GM19455 (cell line): ENCODE data around the gene LBX1.

Experiments used
- ATAC-seq: cut with Tn5 transposase; IDR thresholded peaks from one replicate; pipeline ENCODE4 v1.9.1; 2021; ENCODE audit not compliant: unreplicated experiment

The LBX1 gene

GRCh38 chr10:101229266-101230182 lies at the start of gene LBX1:
TSS of gene LBX1 (minus strand) at chr10:101229463. CDS start at chr10:101228815, 648 bp downstream.
- ATAC-seq = no peak

DNA sequence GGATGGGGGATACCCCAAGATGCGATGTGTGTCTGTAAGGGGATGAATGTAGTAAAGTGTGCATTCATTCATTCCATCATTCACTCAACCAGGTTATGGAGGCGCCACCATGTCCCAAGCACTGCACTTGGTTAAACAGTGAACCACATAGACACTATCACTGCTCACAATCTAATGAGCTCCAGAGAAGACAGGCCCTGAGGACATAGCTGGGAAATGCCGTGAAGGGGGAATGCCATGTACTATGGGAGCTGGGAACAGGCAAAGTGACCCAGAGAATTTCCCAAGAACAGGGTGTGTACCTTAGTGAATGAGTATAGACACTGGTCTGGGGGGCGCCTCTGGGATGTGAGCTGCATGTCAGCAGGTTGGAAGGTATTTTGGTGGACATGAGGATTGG lies 44.5 kb upstream of the LBX1 start:
- no peak for ATAC-seq

DNA sequence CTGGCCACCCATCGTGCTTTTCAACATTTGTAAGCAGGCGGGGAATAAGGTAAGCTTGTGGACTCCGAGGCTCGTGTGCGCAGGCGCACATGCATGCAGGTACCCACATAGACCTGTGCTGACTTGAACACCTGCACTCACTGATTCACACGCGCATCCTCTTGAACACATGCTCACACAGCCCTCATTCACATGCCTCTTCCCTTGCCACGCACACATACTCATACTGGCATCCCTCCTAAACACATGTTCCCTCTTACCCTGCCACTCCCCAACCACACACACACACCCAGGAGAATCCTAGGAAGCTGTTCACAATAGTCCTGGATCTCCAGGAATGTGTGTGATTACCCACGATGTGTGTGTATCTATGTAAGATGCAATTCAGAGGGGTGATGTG lies 44.1 kb upstream of the LBX1 start:
- ATAC-seq = no peak

GRCh38 chr10:101272229-101272868 lies 43.1 kb upstream of the LBX1 start:
- no peak for ATAC-seq

GRCh38 chr10:101270763-101271162 lies 41.5 kb upstream of the LBX1 start:
- no peak for ATAC-seq

DNA sequence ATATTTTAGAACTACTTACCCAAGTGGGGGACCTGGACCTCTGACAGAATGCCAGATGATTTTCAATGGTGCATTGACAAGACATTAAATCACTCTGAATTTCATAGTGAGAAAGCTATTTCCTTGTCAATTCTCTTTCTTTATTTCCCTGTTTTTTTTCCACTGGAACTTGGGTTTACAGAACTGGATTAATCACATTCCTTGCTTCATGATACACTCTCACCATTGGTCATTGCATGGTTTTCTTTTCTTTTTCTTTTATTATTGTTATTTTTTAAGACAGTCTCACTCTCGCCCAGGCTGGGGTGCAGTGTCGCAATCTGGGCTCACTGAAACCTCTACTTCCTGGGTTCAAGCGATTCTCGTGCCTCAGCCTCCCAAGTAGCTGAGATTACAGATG lies 38.5 kb upstream of the LBX1 start:
- no peak for ATAC-seq

- ATAC-seq = no peak
These were observed 38.0 kb upstream of the LBX1 start for GRCh38 chr10:101267290-101267680.

DNA sequence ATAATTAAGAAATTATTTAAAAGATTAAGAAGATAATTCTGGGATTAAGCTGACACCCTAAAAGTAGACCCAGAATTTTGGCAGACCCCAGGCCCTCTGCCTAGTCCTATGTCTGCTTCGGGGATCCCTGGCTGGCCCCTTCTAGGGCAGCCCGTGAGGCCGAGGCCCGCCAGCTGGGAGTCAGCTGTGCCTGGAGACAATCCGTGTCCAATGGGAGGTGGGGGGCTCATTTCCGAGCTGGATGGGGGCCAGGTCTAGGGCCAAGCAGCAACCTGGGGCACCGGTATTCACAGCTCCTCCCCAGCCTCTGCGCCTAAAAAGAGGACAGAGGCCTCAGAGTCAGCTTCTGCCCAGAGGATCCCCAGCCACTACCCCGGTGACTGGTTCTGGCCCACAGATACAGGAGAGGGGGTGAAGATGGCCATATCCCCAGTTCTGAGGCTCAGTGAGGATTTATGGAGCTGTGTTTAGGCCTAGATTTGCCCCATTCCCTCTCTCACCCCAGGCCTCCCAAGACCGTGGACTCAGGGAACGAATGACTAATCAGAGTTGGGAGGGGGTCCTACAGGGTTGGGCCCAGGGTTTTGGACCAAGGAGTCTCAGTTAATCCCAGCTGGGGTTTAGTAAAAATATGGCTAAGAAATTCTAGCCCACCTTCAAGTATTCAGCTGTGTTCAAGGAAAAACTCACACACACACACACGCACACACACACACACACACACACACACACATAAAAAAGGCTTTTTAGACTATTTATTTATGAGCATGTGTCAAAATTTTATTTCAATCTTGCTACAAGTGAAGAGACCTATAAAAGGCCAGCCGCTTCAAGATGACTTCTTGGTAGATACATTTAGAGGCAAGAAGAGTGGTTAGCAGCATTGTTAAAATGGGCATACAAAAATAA lies 37.4 kb upstream of the LBX1 start:
- no peak for ATAC-seq

- ATAC-seq = no peak
These were observed 34.0 kb upstream of the LBX1 start for GRCh38 chr10:101263150-101263752.

- ATAC-seq = no peak
These were observed 32.9 kb upstream of the LBX1 start for GRCh38 chr10:101262147-101262546.

DNA sequence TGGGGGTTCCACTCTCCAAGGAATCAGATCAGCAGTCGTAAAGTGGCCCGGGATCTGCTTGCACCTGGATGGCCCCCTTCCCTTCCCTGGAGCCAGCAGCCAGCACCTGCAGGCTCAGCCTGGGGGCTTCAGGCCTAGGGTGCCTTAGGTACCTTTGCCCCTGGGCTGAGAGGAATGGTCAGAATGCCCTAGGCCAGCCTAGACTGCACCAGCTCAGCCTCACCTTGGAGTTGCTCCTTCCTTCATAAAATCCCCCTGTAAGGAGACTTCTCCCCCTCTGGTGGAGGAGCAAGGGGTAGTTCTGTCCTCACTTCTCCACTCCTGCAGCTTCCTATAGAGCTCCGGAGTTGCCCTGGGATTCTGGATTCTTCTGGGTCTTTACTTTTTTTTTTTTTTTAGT lies 32.4 kb upstream of the LBX1 start:
- no peak for ATAC-seq

DNA sequence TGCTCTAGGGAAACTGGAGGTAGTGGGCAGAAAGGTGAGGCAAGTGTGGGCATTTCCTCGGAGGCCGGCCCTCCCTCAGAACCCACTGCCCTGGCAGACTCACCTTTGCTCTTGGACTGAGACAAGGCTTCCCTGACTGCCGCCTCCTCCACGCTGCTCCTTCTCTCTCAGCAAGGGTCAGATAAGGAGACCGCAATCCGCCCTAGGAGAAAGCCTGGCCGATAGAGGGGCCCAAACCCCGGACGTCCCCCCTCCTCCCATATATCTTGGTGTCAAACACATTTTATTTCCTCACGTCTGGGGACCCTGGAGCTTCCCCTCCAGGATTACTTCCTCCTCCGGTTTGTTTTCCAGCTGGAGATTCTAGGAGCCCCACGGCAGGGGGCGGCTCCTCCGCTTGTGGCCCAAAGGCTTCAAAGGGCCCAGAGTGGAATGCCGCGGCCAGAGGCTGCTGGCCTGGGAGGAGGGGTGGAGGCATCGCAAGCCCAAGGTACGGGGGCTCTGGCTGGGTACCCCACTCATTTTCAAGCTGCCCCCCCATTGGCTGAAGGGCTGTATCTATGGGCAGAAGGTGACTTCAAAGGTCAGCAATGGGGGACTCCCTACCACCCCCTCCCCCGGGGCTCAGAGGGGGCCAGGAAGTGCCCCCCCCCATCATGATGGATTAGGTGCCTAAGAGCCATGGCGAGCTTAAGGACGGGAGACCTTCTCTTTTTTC lies 31.7 kb upstream of the LBX1 start:
- ATAC-seq = no peak

GRCh38 chr10:101258179-101258885 lies 29.1 kb upstream of the LBX1 start:
- no peak for ATAC-seq

DNA sequence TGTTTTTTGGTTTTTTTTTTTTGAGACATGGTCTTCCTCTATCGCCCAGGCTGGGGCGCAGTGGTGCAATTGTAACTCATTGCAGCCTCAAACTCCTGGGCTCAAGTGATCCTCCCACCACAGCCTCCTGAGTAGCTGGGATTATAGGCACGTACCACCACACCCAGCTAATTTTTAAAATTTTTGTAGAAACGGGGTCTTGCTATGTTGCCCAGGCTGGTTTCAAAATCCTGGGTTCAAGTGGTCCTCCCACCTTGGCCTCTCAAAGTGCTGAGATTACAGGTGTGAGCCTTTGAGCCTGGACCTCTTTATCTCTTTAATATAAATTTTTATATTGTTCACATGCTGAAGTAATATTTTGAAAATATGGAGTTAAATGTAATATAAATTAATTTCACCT lies 28.2 kb upstream of the LBX1 start:
- ATAC-seq = no peak

GRCh38 chr10:101257084-101257483 lies 27.8 kb upstream of the LBX1 start:
- ATAC-seq = no peak

DNA sequence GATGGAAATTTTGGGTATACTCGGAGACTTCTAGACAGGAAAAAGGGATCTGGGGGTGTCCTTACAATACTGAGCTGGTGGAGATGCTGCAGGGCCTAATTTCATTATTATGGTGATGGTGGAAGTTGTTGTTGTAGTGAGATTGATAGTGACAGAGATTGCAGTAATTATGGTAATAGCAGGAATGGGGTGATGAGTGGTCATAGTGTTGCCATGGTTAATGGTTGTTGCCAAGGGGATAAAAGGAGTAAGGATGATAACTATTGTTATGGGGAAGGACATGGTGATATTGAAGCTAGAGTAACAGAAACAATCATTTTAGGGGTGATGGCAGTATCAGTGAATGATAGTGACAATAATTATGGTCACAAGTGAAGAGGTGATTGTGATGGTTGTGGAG lies 27.1 kb upstream of the LBX1 start:
- no peak for ATAC-seq

- ATAC-seq = no peak
These were observed 20.9 kb upstream of the LBX1 start for GRCh38 chr10:101250136-101250535.

- no peak for ATAC-seq
These were observed 19.9 kb upstream of the LBX1 start for GRCh38 chr10:101249171-101249581.

- ATAC-seq = no peak
These were observed 17.4 kb upstream of the LBX1 start for GRCh38 chr10:101246639-101247038.
